OCI-LY1 (cell line): Measurements from ENCODE around the gene SPINK6.

Experiments used
- H2AFZ ChIP-seq: fragments of 200-600 bp; sonication (generic), shearing (Covaris generic); 2 replicates; pipeline ENCODE4 v1.6.0; 2014; ENCODE audit warnings: antibody characterized with exemption, mild to moderate bottlenecking, low read length
- H3F3A ChIP-seq: fragments of 200-600 bp; sonication (generic), shearing (Covaris generic); 2 replicates; pipeline ENCODE4 v1.6.0; 2014; ENCODE audit warnings: mild to moderate bottlenecking, antibody characterized with exemption, low read length, moderate library complexity; ENCODE audit not compliant: insufficient read depth
- H3K27ac ChIP-seq: fragments of 200-600 bp; sonication (generic); 2 replicates; pipeline ENCODE4 v1.5.1; 2014; ENCODE audit warnings: low read length, mixed run types, mild to moderate bottlenecking, low read depth; ENCODE audit not compliant: poor library complexity, severe bottlenecking
- H3K27me3 ChIP-seq: fragments of 200-600 bp; sonication (generic); 2 replicates; pipeline ENCODE4 v1.6.0; 2014; ENCODE audit warnings: antibody characterized with exemption, mild to moderate bottlenecking, low read length, moderate library complexity; ENCODE audit not compliant: insufficient read depth
- H3K36me3 ChIP-seq: fragments of 200-600 bp; sonication (generic); 2 replicates; pipeline ENCODE4 v1.6.1; 2014; ENCODE audit warnings: mild to moderate bottlenecking, antibody characterized with exemption, low read length, moderate library complexity, mixed read lengths; ENCODE audit not compliant: insufficient read depth
- H3K4me1 ChIP-seq: fragments of 200-600 bp; sonication (generic); 2 replicates; pipeline ENCODE4 v1.5.1; 2014; ENCODE audit warnings: mild to moderate bottlenecking, low read length, moderate library complexity; ENCODE audit not compliant: insufficient read depth, severe bottlenecking
- H3K4me2 ChIP-seq: fragments of 200-600 bp; sonication (generic), shearing (Covaris generic); 2 replicates; pipeline ENCODE4 v1.6.1; 2014; ENCODE audit warnings: low read length
- H3K4me3 ChIP-seq: fragments of 200-600 bp; sonication (generic); 2 replicates; pipeline ENCODE4 v1.5.1; 2014; ENCODE audit warnings: low read length, low read depth, mild to moderate bottlenecking, mixed read lengths; ENCODE audit not compliant: poor library complexity, severe bottlenecking
- H3K79me2 ChIP-seq: fragments of 200-600 bp; shearing (Covaris generic); 2 replicates; pipeline ENCODE4 v1.6.1; 2016; ENCODE audit warnings: mixed run types, low read length, mixed read lengths; ENCODE audit not compliant: insufficient read depth
- H3K9ac ChIP-seq: fragments of 200-600 bp; sonication (generic), shearing (Covaris generic); 2 replicates; pipeline ENCODE4 v1.6.1; 2014; ENCODE audit warnings: mild to moderate bottlenecking, low read length, mixed read lengths
- H3K9me2 ChIP-seq: fragments of 200-600 bp; sonication (generic), shearing (Covaris generic); 2 replicates; pipeline ENCODE4 v1.6.1; 2014; ENCODE audit warnings: low read depth, mild to moderate bottlenecking, low read length, mixed read lengths
- H3K9me3 ChIP-seq: fragments of 200-600 bp; shearing (Covaris generic); 2 replicates; pipeline ENCODE4 v1.6.1; 2014; ENCODE audit warnings: low read length, mixed read lengths
- H4K20me1 ChIP-seq: fragments of 200-600 bp; sonication (generic), shearing (Covaris generic); 2 replicates; pipeline ENCODE4 v1.6.0; 2016; ENCODE audit warnings: mild to moderate bottlenecking, low read length; ENCODE audit not compliant: insufficient read depth
- EZH2 ChIP-seq: fragments of 200-600 bp; sonication (generic), shearing (Covaris generic); IDR thresholded peaks from 2 replicates; pipeline ENCODE4 v1.8.0; 2017; ENCODE audit warnings: borderline replicate concordance, mixed run types, mild to moderate bottlenecking, antibody characterized with exemption, low read length, moderate library complexity, mixed read lengths
- TF ChIP-seq, protein P1 (sequence below): fragments of 200-600 bp; sonication (generic), shearing (Covaris generic); IDR thresholded peaks from 2 replicates; pipeline ENCODE4 v1.5.1; 2017; ENCODE audit warnings: mild to moderate bottlenecking, antibody characterized with exemption, low read length, moderate library complexity, mixed read lengths

SPINK6 gene

DNA sequence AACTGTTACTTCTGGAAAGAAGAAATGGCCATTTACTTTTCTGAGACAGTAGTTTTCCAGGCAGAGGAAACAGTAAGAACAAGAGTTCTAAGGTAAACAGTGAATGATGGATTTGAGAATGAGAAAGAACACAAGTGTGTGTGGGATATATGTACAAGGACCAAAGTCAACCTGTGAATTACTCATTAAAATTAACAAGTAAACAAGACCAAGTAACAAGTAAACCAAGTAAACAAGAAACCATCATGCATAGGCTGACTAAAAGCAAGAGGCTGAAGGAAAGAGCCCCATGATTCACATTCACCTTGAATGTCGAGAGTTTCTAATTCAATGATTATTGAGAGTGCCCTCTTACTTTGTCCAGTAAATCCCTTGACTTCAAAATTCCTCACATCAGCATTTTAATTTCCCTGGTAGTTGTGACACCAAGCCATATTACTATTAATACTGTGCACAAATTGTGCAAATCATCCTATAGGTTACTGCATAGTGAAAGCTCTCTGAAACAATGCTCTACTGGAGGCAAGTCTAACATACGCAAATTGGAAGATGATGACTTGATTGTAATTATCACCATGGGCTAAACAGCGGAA is 25.6 kb downstream of the SPINK6 start:
- Histone ChIP-seq H3K27me3 (no peaks in the 10 kb centered on the region), H3F3A (no peaks in the 10 kb centered on the region), H3K4me1 (no peaks in the 10 kb centered on the region), H3K9me2 (no peaks in the 10 kb centered on the region), H3K9ac (no peak overlapping the region), H3K9me3 (no peaks in the 10 kb centered on the region), H3K36me3 (no peaks in the 10 kb centered on the region), H3K4me2 (no peak overlapping the region), H3K27ac (no peak overlapping the region), H3K4me3 (no peak overlapping the region), H4K20me1 (no peaks in the 10 kb centered on the region), H3K79me2 (no peaks in the 10 kb centered on the region), H2AFZ (no peak overlapping the region)
- no peak for TF ChIP-seq EZH2
- TF ChIP-seq, protein P1, sequence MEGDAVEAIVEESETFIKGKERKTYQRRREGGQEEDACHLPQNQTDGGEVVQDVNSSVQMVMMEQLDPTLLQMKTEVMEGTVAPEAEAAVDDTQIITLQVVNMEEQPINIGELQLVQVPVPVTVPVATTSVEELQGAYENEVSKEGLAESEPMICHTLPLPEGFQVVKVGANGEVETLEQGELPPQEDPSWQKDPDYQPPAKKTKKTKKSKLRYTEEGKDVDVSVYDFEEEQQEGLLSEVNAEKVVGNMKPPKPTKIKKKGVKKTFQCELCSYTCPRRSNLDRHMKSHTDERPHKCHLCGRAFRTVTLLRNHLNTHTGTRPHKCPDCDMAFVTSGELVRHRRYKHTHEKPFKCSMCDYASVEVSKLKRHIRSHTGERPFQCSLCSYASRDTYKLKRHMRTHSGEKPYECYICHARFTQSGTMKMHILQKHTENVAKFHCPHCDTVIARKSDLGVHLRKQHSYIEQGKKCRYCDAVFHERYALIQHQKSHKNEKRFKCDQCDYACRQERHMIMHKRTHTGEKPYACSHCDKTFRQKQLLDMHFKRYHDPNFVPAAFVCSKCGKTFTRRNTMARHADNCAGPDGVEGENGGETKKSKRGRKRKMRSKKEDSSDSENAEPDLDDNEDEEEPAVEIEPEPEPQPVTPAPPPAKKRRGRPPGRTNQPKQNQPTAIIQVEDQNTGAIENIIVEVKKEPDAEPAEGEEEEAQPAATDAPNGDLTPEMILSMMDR = no peak

DNA sequence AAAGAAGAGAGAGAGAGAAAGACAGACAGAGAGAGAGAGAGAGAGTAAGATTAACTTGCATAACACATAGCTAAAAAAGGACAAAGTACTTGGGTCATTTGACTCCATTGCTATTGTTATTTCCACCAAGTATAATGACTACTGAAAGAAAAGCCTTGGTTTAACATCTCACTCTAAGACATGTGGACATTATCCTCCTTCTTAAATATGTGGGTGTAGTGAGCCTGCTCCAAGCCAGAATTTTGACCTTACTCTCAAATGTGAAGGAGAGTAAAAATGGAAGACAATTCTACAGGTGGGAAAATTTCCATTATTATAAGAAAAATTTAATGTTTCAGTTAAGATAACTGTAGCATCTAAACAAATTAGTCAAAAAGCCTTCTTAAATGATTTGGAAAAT is 27.0 kb downstream of the SPINK6 start:
- no peaks in the 10 kb centered on the region for H3K9me2 ChIP-seq
- no peaks in the 10 kb centered on the region for H3F3A ChIP-seq
- no peaks in the 10 kb centered on the region for H3K27me3 ChIP-seq
- H3K4me1 ChIP-seq = no peaks in the 10 kb centered on the region
- no peaks in the 10 kb centered on the region for H3K79me2 ChIP-seq
- H3K4me2 ChIP-seq = no peak overlapping the region
- no peak overlapping the region for H3K27ac ChIP-seq
- no peak for TF ChIP-seq EZH2
- TF ChIP-seq, protein P1 = no peak
- no peaks in the 10 kb centered on the region for H3K9me3 ChIP-seq
- no peaks in the 10 kb centered on the region for H3K36me3 ChIP-seq
- H4K20me1 ChIP-seq = no peaks in the 10 kb centered on the region
- H3K4me3 ChIP-seq = no peak overlapping the region
- H3K9ac ChIP-seq = no peak overlapping the region
- no peak overlapping the region for H2AFZ ChIP-seq

GRCh38 chr5:148230240-148230639 is 27.4 kb downstream of the SPINK6 start:
- Histone ChIP-seq H3K4me1 (no peaks in the 10 kb centered on the region), H2AFZ (no peak overlapping the region), H3K9me2 (no peaks in the 10 kb centered on the region), H3F3A (no peaks in the 10 kb centered on the region), H3K79me2 (no peaks in the 10 kb centered on the region), H3K27me3 (no peaks in the 10 kb centered on the region), H3K36me3 (no peaks in the 10 kb centered on the region), H4K20me1 (no peaks in the 10 kb centered on the region), H3K4me2 (no peak overlapping the region), H3K27ac (no peak overlapping the region), H3K4me3 (no peak overlapping the region), H3K9me3 (no peaks in the 10 kb centered on the region), H3K9ac (no peak overlapping the region)
- no peak for TF ChIP-seq EZH2
- TF ChIP-seq, protein P1 = no peak
